B cell (primary cell): ENCODE data around the gene CTSL.

ENCODE experiments used
- CTCF ChIP-seq: fragments of 200-600 bp; IDR thresholded peaks from one replicate; pipeline ENCODE4 v1.8.0; 2022; ENCODE audit warnings: antibody characterized with exemption, mild to moderate bottlenecking
- EZH2 ChIP-seq: IDR thresholded peaks from 2 replicates; pipeline ENCODE4 v1.6.1; 2012; ENCODE audit warnings: borderline replicate concordance, low read depth, mild to moderate bottlenecking, moderate library complexity, low read length; ENCODE audit not compliant: insufficient read depth, poor library complexity, severe bottlenecking

DNA sequence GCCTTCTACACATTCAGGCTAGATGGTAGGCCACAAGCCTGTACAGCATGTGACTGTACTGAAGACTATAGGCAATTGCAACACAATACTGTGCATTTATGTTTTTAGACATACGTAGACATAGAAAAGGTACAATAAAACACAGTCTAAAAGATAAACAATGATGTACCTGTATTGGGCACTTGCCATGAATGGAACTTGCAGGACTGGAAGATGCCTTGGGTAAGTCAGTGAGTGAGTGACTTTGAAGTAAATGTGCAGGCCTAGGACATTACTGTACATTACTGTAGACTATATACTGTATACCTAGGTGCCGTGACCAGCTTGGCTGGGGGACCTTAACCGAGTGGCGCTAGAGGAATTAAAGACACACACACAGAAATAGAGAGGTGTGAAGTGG is 53.1 kb downstream of the CTSL start:
- TF ChIP-seq CTCF, result no peak
- no peak for TF ChIP-seq EZH2
